Lower lobe of right lung (tissue), 2 donors: ENCODE data around the gene MOB1A. TPM values are rescaled to one million over a fixed set of nuclear protein-coding genes. Genes with fewer than 3 reads are reported as not detected.
A peak's percentile ranks its signal among the peaks of the same experiment; 100 is the strongest.

ENCODE experiments used
- ATAC-seq, 2 donors: fragments of 200-7000 bp; cut with Tn5 transposase; one replicate each; pipeline ENCODE4 v1.9.1; 2020 to 2022; ENCODE audit warnings: mild to moderate bottlenecking in 2 of 2, moderate library complexity in 2 of 2
- DNase-seq: peaks from one replicate; pipeline ENCODE4 v3.0.0-alpha.2; 2020
- H3K27ac ChIP-seq: fragments of 200-600 bp; one replicate; pipeline ENCODE4 v1.8.0; 2022
- H3K27me3 ChIP-seq: fragments of 200-600 bp; one replicate; pipeline ENCODE4 v1.8.0; 2022; ENCODE audit warnings: low read depth
- H3K36me3 ChIP-seq: fragments of 200-600 bp; one replicate; pipeline ENCODE4 v1.8.0; 2022; ENCODE audit warnings: mild to moderate bottlenecking
- H3K4me1 ChIP-seq: fragments of 200-600 bp; one replicate; pipeline ENCODE4 v1.8.0; 2022
- H3K4me3 ChIP-seq: fragments of 200-600 bp; one replicate; pipeline ENCODE4 v1.8.0; 2022; ENCODE audit warnings: mild to moderate bottlenecking
- H3K9me3 ChIP-seq: fragments of 200-600 bp; one replicate; pipeline ENCODE4 v1.8.0; 2022
- intact Hi-C: fragments of 100-400 bp; cut with DNase I; formaldehyde crosslinking; loops from one replicate; pipeline ENCODE4 v1.11.0; 2022
- total RNA-seq: library from RNA; stranded (reverse); fragmentation: NEBNext Ultra II Directional; extraction: Animal tissue kit (Norgen Biotek cat#: 25700); gene quantifications from one replicate; pipeline ENCODE4 v1.2.1, GENCODE V29; 2021
- TF ChIP-seq, protein P1 (sequence below): fragments of 200-600 bp; IDR thresholded peaks from one replicate; pipeline ENCODE4 v1.8.0; 2022; ENCODE audit warnings: antibody characterized with exemption, mild to moderate bottlenecking
- donor health status: DM: no; HTN: yes; CAD: no; lungs with severe emphysema.

The MOB1A gene
- total RNA-seq, 1 donor from 2014 or later: 146 TPM

DNA sequence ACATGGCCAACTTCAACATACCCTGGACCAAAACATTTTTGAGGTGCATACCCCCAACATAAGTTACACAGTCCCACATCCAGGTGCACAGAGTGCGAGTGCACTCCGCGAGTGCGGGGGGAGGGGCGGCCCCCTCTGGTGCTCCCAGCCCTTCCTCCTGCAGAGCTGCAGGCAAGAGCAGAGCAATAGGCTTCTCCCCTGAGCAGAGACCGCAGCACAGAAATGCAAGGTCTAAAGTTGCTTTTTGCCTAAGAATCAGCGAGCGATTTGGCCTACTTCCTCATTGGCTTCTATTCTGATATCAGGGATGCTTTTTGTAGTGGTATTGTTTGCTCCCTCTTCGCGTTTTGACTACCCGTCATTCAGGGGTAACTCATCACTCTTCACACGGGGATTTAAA is 71.6 kb downstream of the MOB1A start:
- TF ChIP-seq, protein P1, sequence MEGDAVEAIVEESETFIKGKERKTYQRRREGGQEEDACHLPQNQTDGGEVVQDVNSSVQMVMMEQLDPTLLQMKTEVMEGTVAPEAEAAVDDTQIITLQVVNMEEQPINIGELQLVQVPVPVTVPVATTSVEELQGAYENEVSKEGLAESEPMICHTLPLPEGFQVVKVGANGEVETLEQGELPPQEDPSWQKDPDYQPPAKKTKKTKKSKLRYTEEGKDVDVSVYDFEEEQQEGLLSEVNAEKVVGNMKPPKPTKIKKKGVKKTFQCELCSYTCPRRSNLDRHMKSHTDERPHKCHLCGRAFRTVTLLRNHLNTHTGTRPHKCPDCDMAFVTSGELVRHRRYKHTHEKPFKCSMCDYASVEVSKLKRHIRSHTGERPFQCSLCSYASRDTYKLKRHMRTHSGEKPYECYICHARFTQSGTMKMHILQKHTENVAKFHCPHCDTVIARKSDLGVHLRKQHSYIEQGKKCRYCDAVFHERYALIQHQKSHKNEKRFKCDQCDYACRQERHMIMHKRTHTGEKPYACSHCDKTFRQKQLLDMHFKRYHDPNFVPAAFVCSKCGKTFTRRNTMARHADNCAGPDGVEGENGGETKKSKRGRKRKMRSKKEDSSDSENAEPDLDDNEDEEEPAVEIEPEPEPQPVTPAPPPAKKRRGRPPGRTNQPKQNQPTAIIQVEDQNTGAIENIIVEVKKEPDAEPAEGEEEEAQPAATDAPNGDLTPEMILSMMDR: no peak
- H3K27me3 ChIP-seq: no peaks in the 10 kb centered on the region
- DNase-seq: no peak
- intact Hi-C loops: no loop called here
- ATAC-seq: no peak
- no peak overlapping the region for H3K27ac ChIP-seq
- no peaks in the 10 kb centered on the region for H3K9me3 ChIP-seq
- peaks cover 21% of the 10 kb centered on the region for H3K36me3 ChIP-seq
- H3K4me3 ChIP-seq: no peak overlapping the region
- H3K4me1 ChIP-seq: no peaks in the 10 kb centered on the region

DNA sequence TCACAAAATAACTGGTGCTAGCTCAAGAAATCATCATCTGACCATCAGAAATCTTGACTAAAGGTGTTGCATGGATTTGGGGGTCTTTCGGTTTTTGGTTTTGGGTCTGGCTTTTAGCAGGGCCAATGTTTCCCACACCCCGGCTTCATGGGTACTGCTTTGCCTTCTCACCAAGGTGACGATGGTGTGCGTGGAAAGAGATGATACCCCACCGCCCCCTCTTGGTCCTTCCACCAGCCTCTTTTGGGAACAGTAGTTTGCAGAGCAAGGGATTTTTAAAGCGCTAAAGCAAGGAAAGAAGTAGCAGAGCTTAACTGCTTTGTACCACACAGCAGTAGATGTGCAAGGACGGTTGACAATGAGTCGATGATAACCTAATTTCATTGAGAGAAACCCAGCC is 73.3 kb downstream of the MOB1A start:
- Histone ChIP-seq H3K36me3 (peaks cover 37% of the 10 kb centered on the region), H3K4me3 (no peak overlapping the region), H3K27me3 (no peaks in the 10 kb centered on the region), H3K9me3 (no peaks in the 10 kb centered on the region), H3K27ac (no peak overlapping the region), H3K4me1 (peaks cover 5% of the 10 kb centered on the region)
- ATAC-seq (no peak), DNase-seq (no peak)
- intact Hi-C loops: no loop called here
- TF ChIP-seq, protein P1: no peak

DNA sequence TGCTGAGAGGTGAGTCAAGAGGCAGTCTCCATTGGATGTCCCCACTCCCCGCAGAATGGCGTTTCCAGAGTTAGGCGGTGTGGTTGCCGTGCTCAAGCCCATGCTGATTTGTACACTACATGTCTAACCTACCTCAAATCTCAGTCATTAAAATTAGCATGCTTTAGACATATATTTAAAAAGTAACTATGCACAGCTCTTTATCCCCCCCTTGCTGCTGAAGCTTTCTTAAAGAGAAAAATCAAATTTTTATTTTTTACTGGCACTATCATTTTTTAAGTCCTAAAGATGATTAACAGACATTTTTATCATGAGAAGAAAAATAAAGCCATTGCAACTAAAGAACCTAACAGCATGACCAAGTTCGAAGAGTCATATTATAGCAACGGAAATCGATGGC is 73.8 kb downstream of the MOB1A start:
- no peak for DNase-seq
- Histone ChIP-seq H3K36me3 (peaks cover 43% of the 10 kb centered on the region), H3K27ac (no peak overlapping the region), H3K27me3 (no peaks in the 10 kb centered on the region), H3K4me1 (peaks cover 5% of the 10 kb centered on the region), H3K9me3 (no peaks in the 10 kb centered on the region), H3K4me3 (no peak overlapping the region)
- intact Hi-C loops: no loop called here
- ATAC-seq: no peak
- TF ChIP-seq, protein P1: peak; percentile 11

DNA sequence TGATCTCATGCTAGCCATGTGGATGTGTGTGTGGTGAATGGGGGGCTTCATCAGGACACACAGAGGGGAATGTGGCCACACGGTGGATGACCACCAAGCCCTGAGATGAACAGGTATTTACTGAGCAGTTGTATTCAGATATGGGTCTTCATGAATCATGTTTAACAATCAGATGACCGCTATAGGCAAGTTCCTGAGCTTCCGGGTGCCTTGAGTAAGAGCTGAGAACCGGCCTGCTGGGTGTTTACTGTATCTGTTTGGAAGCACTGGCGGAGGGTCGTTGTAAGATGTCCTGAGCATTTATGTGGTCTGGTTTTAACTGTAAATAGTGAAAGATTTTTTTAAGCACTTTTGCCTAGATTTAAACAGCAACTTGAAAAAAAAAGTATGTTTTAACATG is 74.9 kb downstream of the MOB1A start:
- ATAC-seq (no peak), DNase-seq (no peak)
- peaks cover 54% of the 10 kb centered on the region for H3K36me3 ChIP-seq
- no peak overlapping the region for H3K27ac ChIP-seq
- peaks cover 5% of the 10 kb centered on the region for H3K4me1 ChIP-seq
- intact Hi-C loops: no loop called here
- H3K27me3 ChIP-seq: no peaks in the 10 kb centered on the region
- H3K9me3 ChIP-seq: no peaks in the 10 kb centered on the region
- TF ChIP-seq, protein P1: no peak
- no peak overlapping the region for H3K4me3 ChIP-seq

Other genes with a start within 250 kb of the MOB1A start
- 21.5 TPM for gene TET3, start 194.0 kb downstream of the MOB1A start, total RNA-seq
- gene BOLA3, start 31.0 kb downstream of the MOB1A start, total RNA-seq: 19.6 TPM
- gene MTHFD2, start 19.7 kb upstream of the MOB1A start, total RNA-seq: 54.7 TPM
- gene SLC4A5, start 164.5 kb upstream of the MOB1A start, total RNA-seq: 4.2 TPM
- gene DCTN1, start 201.4 kb upstream of the MOB1A start, total RNA-seq: 142 TPM
- 10.0 TPM for gene C2orf81, start 242.7 kb upstream of the MOB1A start, total RNA-seq
- 14.5 TPM for gene WDR54, start 242.9 kb upstream of the MOB1A start, total RNA-seq